GM10847 (cell line): ENCODE measurements around the gene CDH8.

Source experiments
- POLR2A ChIP-seq: IDR thresholded peaks from 2 replicates; pipeline ENCODE4 v1.6.1; 2011; ENCODE audit not compliant: insufficient read length; ENCODE audit errors: extremely low read depth

Gene CDH8, protein sequence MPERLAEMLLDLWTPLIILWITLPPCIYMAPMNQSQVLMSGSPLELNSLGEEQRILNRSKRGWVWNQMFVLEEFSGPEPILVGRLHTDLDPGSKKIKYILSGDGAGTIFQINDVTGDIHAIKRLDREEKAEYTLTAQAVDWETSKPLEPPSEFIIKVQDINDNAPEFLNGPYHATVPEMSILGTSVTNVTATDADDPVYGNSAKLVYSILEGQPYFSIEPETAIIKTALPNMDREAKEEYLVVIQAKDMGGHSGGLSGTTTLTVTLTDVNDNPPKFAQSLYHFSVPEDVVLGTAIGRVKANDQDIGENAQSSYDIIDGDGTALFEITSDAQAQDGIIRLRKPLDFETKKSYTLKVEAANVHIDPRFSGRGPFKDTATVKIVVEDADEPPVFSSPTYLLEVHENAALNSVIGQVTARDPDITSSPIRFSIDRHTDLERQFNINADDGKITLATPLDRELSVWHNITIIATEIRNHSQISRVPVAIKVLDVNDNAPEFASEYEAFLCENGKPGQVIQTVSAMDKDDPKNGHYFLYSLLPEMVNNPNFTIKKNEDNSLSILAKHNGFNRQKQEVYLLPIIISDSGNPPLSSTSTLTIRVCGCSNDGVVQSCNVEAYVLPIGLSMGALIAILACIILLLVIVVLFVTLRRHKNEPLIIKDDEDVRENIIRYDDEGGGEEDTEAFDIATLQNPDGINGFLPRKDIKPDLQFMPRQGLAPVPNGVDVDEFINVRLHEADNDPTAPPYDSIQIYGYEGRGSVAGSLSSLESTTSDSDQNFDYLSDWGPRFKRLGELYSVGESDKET

DNA sequence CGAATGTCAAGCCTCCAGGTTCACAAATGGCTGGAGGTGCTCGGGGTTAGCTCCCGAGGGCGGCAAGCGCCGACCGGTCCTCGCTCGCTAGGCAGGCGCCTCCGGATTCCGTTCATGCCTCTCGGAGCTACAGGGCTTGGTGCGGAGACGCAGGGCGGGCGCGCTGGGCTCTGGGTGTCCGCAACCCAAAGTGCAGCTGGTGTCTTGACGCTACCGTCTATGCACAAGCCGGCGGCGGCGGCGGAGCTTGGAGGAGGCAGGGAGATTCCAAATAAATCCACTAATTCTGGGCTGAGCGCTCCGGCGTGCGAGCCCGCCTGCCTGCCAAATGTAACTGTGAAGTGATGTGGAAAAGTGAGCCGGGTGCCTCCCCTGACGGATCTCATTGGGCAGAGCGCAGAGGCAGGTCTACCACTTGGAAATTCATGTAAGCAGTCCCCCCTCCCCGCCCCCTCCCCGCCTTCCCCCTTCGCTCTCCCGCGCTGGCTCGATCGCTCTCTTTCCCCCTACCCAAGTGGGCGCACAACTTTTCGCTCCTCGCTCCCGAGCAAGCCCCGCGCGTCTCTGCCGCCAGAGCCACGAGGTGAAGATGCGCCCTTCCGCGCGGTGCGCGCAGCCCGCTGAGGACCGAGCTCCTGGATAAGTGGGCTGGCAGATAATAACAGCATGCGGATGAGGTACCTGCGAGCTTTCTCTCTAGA, at the start of gene CDH8:
Gene CDH8 (minus strand): TSS at position 338 of the 701 bp plus-strand sequence. CDS start 15,035 bp downstream, outside the sequence.
- TF ChIP-seq POLR2A = no peak

DNA sequence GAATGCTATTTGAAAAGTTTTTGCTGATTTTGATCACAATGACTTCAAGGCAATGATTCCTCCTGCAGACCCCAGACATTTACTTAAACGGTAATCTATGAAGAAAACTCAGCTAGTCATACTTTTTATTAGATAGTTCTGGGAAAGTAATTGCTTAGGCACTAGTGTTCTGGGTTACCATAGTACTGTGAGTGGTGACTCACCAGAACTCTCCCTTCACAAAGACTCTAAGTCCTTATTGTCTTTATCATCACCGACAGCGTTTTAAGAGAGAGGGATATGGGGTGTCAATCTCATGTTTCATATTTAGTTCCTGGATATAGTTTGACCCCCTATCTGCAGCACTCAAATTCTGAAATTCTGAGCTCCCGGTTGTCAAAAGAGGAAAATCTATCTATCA, 43.0 kb upstream of the CDH8 start:
- no peak for TF ChIP-seq POLR2A

GRCh38 chr16:62077998-62078397, 41.8 kb upstream of the CDH8 start:
- no peak for TF ChIP-seq POLR2A

DNA sequence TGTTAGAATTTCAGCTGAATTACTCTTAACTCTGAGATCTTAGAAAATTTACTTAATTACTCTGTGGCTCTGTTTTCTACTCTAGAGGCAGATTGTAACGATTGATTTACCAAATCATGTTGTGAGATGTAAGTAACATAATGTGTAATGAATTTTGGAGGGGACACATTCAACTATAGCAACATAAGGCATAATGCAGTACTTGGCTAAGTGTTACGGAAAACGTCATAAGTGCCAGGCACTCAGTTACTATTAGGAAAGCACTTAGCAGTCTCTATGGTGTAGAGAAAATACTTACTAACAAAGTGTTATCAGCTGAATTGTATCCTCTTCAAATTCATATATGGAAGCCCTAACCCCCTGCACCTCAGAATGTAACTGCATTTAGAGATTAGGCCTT, 40.6 kb upstream of the CDH8 start:
- no peak for TF ChIP-seq POLR2A

GRCh38 chr16:62068747-62069146, 32.5 kb upstream of the CDH8 start:
- TF ChIP-seq POLR2A = no peak

GRCh38 chr16:62067981-62068380, 31.7 kb upstream of the CDH8 start:
- TF ChIP-seq POLR2A = no peak

GRCh38 chr16:62067182-62067581, 30.9 kb upstream of the CDH8 start:
- TF ChIP-seq POLR2A = no peak

- TF ChIP-seq POLR2A = no peak
These were observed 30.5 kb upstream of the CDH8 start for GRCh38 chr16:62066747-62067146.

GRCh38 chr16:62064173-62064572, 27.9 kb upstream of the CDH8 start:
- TF ChIP-seq POLR2A = no peak

- no peak for TF ChIP-seq POLR2A
These were observed 23.9 kb upstream of the CDH8 start for GRCh38 chr16:62060089-62060488.

GRCh38 chr16:62059527-62059926, 23.3 kb upstream of the CDH8 start:
- no peak for TF ChIP-seq POLR2A

DNA sequence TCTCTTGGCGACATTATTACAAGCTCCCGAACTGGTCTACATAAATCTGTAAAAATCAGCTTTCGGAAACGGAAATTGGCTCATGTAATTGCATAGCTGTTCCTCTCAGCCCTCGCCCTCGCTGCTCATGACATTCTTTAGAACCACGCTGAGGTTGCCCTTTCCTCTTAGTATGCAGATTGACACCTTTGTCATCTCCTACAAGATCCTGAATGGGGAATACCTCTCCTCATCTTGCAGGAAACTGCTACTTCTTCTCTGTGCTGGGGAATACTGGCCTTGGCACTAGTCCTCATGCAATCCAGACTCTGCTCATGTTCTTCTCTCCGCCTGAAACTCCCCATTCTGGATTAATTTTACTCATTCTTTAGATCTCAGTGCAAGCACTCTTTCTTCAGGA, 22.2 kb upstream of the CDH8 start:
- TF ChIP-seq POLR2A = no peak

DNA sequence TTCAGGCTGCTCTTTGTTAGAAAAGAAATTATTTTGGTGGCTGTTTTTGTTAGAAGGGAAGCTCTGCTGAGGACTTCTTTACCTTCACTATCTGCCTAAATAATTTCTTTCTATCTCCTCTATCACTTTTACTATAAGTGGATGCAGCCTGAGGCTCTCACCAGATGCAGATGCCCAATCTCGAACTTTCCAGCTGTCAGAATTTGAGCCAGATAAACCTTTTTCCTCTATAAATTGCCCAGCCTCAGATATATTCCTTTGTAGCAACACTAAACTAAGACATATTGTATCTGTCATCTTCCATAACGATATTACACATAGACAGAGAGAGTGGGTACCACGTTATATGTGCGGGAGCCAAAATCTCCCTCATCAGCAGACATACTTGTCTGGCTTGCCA, 15.7 kb upstream of the CDH8 start:
- no peak for TF ChIP-seq POLR2A

DNA sequence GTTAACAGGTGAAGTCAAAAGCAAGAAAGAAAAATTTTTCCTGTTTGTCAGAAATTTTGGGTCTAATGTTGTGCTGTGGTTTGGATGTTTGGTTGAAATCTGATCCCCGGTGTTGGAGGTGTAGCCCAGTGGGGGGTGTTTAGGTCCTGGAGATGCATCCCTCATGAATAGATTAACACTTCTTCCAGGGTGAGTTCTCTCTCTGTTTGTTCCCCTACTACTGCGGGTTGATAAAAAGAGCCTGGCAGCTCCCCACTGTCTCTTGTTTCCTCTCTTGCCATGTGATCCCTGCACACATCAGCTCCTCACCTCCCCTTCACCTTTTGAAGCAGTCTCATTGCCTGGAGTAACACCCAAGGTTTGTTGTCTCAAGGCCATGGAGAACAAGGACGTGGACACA, 14.6 kb upstream of the CDH8 start:
- TF ChIP-seq POLR2A = no peak

GRCh38 chr16:62046801-62047200, 10.6 kb upstream of the CDH8 start:
- TF ChIP-seq POLR2A = no peak

DNA sequence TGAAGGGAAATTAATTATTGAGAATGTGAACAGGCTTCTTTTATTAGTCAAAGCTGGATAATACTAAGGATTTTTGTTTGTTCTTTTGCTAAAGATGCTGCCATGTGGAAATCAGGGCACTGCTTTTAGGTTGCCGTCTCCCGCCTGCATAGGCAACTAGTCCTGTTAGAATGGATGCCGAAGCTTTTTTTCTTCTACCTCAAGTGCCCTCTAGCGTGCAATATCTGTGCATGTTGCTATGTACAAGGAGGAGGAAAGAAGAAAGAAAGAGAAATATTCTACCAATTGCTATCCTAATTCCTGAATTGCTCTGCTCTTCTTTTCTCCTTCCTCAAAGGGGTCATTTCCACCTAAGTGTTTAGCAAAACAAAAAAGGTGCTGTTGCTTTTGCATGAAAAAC, 5.2 kb upstream of the CDH8 start:
- TF ChIP-seq POLR2A = no peak
